Neural progenitor cell (in vitro differentiated cells): ENCODE data around the gene ACLY. TPM values are rescaled to one million over a fixed set of nuclear protein-coding genes. Genes with fewer than 3 reads are reported as not detected.

Experiments used
- DNase-seq: peaks from one replicate; pipeline ENCODE4 v3.0.0-alpha.2; 2016; ENCODE audit warnings: low spot score
- H2AFZ ChIP-seq: fragments of 200-600 bp; sonication (generic); replicated peaks from 2 replicates; pipeline ENCODE4 v1.6.1; 2016; ENCODE audit warnings: antibody characterized with exemption
- H3F3A ChIP-seq: fragments of 200-600 bp; sonication (generic); 2 replicates; pipeline ENCODE4 v1.6.1; 2016; ENCODE audit warnings: antibody characterized with exemption, low read depth
- H3K27ac ChIP-seq: fragments of 200-600 bp; sonication (generic); 2 replicates; pipeline ENCODE4 v1.5.1; 2016; ENCODE audit warnings: mild to moderate bottlenecking
- H3K27me3 ChIP-seq: fragments of 200-600 bp; sonication (generic); 2 replicates; pipeline ENCODE4 v1.6.1; 2016; ENCODE audit warnings: mild to moderate bottlenecking, moderate library complexity
- H3K36me3 ChIP-seq: fragments of 200-600 bp; sonication (generic); 2 replicates; pipeline ENCODE4 v1.5.1; 2016
- H3K4me1 ChIP-seq: fragments of 200-600 bp; sonication (generic); 2 replicates; pipeline ENCODE4 v1.6.1; 2016; ENCODE audit warnings: mixed run types
- H3K4me2 ChIP-seq: fragments of 200-600 bp; sonication (generic); 2 replicates; pipeline ENCODE4 v1.6.1; 2016
- H3K4me3 ChIP-seq: fragments of 200-600 bp; sonication (generic); 2 replicates; pipeline ENCODE4 v1.5.1; 2016
- H3K79me2 ChIP-seq: fragments of 200-600 bp; sonication (generic); 2 replicates; pipeline ENCODE4 v1.6.1; 2016; ENCODE audit warnings: low read depth
- H3K9ac ChIP-seq: fragments of 200-600 bp; sonication (generic); 2 replicates; pipeline ENCODE4 v1.6.1; 2016
- H3K9me3 ChIP-seq: fragments of 200-600 bp; sonication (generic); 2 replicates; pipeline ENCODE4 v1.5.1; 2016; ENCODE audit warnings: low read depth
- H4K20me1 ChIP-seq: fragments of 200-600 bp; sonication (generic); 2 replicates; pipeline ENCODE4 v1.6.1; 2016; ENCODE audit warnings: low read depth
- H3K27ac Mint-ChIP-seq: 3 replicates; pipeline ENCODE4 v1.8.0; 2021; ENCODE audit warnings: mixed read lengths
- H3K27me3 Mint-ChIP-seq: 2 replicates; pipeline ENCODE4 v1.8.0; 2022; ENCODE audit warnings: low read depth, mild to moderate bottlenecking, inconsistent platforms, moderate library complexity, mixed read lengths; ENCODE audit not compliant: insufficient read depth
- H3K36me3 Mint-ChIP-seq: 3 replicates; pipeline ENCODE4 v1.8.0; 2021; ENCODE audit warnings: mixed read lengths
- H3K4me1 Mint-ChIP-seq: 3 replicates; pipeline ENCODE4 v1.8.0; 2021; ENCODE audit warnings: mixed read lengths
- H3K4me3 Mint-ChIP-seq: 3 replicates; pipeline ENCODE4 v1.8.0; 2021; ENCODE audit warnings: mild to moderate bottlenecking, moderate library complexity, mixed read lengths
- H3K9me3 Mint-ChIP-seq: 3 replicates; pipeline ENCODE4 v1.8.0; 2020; ENCODE audit warnings: mixed read lengths
- CTCF ChIP-seq: fragments of 200-600 bp; sonication (generic); IDR thresholded peaks from 2 replicates; pipeline ENCODE4 v1.5.1; 2017; ENCODE audit warnings: antibody characterized with exemption, mild to moderate bottlenecking
- EZH2 ChIP-seq: fragments of 200-600 bp; sonication (generic); IDR thresholded peaks from 2 replicates; pipeline ENCODE4 v1.6.1; 2017; ENCODE audit warnings: antibody characterized with exemption, mild to moderate bottlenecking, moderate library complexity
- EZH2phosphoT487 ChIP-seq: fragments of 200-600 bp; sonication (generic); IDR thresholded peaks from 2 replicates; pipeline ENCODE4 v1.6.1; 2017; ENCODE audit warnings: antibody characterized with exemption
- total RNA-seq: library from RNA; depleted of rRNA; stranded (reverse); fragments of >200 nt; gene quantifications from 2 replicates; pipeline ENCODE4 v1.2.3, GENCODE V29; 2015; ENCODE audit warnings: low replicate concordance

The ACLY gene
- total RNA-seq, 1 donor from 2014 or later, result 221 TPM

GRCh38 chr17:41823141-41823524, 95.6 kb downstream of the ACLY start:
- Mint-ChIP-seq H3K9me3 (no peaks in the 10 kb centered on the region), H3K27ac (no peak overlapping the region), H3K36me3 (peaks cover 15% of the 10 kb centered on the region), H3K4me3 (no peak overlapping the region), H3K27me3 (peaks cover 5% of the 10 kb centered on the region), H3K4me1 (peaks cover 18% of the 10 kb centered on the region)
- Histone ChIP-seq H3F3A (peaks cover 17% of the 10 kb centered on the region), H3K9ac (no peak overlapping the region), H3K27ac (peak overlapping the region; percentile 37), H3K79me2 (no peaks in the 10 kb centered on the region), H4K20me1 (peaks cover 17% of the 10 kb centered on the region), H3K9me3 (no peaks in the 10 kb centered on the region), H3K36me3 (no peaks in the 10 kb centered on the region), H2AFZ (no peak overlapping the region), H3K4me2 (peak overlapping the region; percentile 13), H3K4me3 (no peak overlapping the region), H3K27me3 (no peaks in the 10 kb centered on the region), H3K4me1 (peaks cover 19% of the 10 kb centered on the region)
- no peak for TF ChIP-seq EZH2phosphoT487
- TF ChIP-seq EZH2, result no peak
- TF ChIP-seq CTCF, result no peak
- DNase-seq, result no peak

- H3K4me3 Mint-ChIP-seq, result no peak overlapping the region
- peak overlapping the region; percentile 58 for H3K27ac ChIP-seq
- H4K20me1 ChIP-seq, result peaks cover 17% of the 10 kb centered on the region
These were observed 96.3 kb downstream of the ACLY start for GRCh38 chr17:41822216-41823140.

DNA sequence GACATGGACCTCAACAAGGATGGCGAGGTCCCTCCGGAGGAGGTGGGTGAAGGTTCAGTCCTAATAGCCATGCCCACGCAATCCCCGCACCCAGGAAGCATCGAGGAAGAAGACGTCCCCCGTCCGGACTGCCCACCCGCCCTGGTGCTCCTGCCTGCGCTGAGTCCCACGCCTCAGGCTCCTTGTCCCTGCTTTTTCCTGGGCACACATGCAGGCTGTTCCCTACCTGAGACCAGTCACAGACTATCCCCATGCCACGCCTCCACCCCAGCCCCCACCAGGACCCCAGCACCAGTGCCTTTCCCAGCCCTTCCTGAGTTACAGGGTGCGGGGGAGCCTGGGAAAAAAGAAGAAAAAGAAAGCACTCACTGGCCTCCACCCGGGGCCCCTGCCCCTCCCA, 97.0 kb downstream of the ACLY start:
- Histone ChIP-seq H4K20me1 (peaks cover 17% of the 10 kb centered on the region), H3K27ac (peak overlapping the region; percentile 58), H3K4me2 (no peak overlapping the region), H3K4me1 (peaks cover 19% of the 10 kb centered on the region), H3K27me3 (no peaks in the 10 kb centered on the region), H3K4me3 (no peak overlapping the region), H3F3A (peaks cover 17% of the 10 kb centered on the region), H2AFZ (no peak overlapping the region), H3K9ac (no peak overlapping the region), H3K9me3 (no peaks in the 10 kb centered on the region), H3K36me3 (no peaks in the 10 kb centered on the region), H3K79me2 (peaks cover 6% of the 10 kb centered on the region)
- H3K36me3 Mint-ChIP-seq, result peaks cover 18% of the 10 kb centered on the region
- no peaks in the 10 kb centered on the region for H3K9me3 Mint-ChIP-seq
- H3K4me3 Mint-ChIP-seq, result no peak overlapping the region
- no peak overlapping the region for H3K27ac Mint-ChIP-seq
- DNase-seq, result no peak
- TF ChIP-seq EZH2phosphoT487, result no peak
- no peak for TF ChIP-seq EZH2
- TF ChIP-seq CTCF, result no peak
- H3K4me1 Mint-ChIP-seq, result peaks cover 18% of the 10 kb centered on the region
- peaks cover 5% of the 10 kb centered on the region for H3K27me3 Mint-ChIP-seq

More at GRCh38 chr17:41822216-41823140, 96.3 kb downstream of the ACLY start:
- Mint-ChIP-seq H3K36me3 (peaks cover 14% of the 10 kb centered on the region), H3K27me3 (peaks cover 5% of the 10 kb centered on the region), H3K4me1 (peaks cover 18% of the 10 kb centered on the region), H3K9me3 (no peaks in the 10 kb centered on the region), H3K27ac (peak overlapping the region; percentile 73)
- Histone ChIP-seq H3K4me1 (peaks cover 19% of the 10 kb centered on the region), H3K9ac (no peak overlapping the region), H3K27me3 (no peaks in the 10 kb centered on the region), H3K79me2 (no peaks in the 10 kb centered on the region), H3K36me3 (no peaks in the 10 kb centered on the region), H3K4me3 (no peak overlapping the region), H3K9me3 (no peaks in the 10 kb centered on the region), H2AFZ (no peak overlapping the region), H3K4me2 (no peak overlapping the region), H3F3A (peaks cover 17% of the 10 kb centered on the region)
- no peak for DNase-seq
- no peak for TF ChIP-seq EZH2phosphoT487

DNA sequence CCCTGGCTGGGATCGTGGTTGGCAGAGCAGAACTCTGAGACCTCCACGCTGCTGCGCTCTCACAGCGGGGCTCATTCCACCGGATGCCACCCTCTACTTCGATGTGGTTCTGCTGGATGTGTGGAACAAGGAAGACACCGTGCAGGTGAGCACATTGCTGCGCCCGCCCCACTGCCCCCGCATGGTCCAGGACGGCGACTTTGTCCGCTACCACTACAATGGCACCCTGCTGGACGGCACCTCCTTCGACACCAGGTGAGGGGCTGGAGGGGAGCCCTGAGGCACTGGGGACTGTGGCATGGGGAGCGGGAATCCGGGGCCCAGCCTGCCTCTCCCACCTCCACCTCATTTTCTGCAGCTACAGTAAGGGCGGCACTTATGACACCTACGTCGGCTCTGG, 100.7 kb downstream of the ACLY start:
- Histone ChIP-seq H3K27ac (no peak overlapping the region), H2AFZ (no peak overlapping the region), H3K9ac (no peak overlapping the region), H3K4me2 (no peak overlapping the region), H3K9me3 (no peaks in the 10 kb centered on the region), H3K27me3 (no peaks in the 10 kb centered on the region), H3K79me2 (peaks cover 43% of the 10 kb centered on the region), H3K4me1 (peaks cover 24% of the 10 kb centered on the region), H3F3A (peaks cover 11% of the 10 kb centered on the region), H3K4me3 (no peak overlapping the region), H4K20me1 (peaks cover 8% of the 10 kb centered on the region), H3K36me3 (no peaks in the 10 kb centered on the region)
- Mint-ChIP-seq H3K4me3 (no peak overlapping the region), H3K36me3 (peaks cover 13% of the 10 kb centered on the region), H3K4me1 (peaks cover 23% of the 10 kb centered on the region), H3K27ac (no peak overlapping the region), H3K9me3 (no peaks in the 10 kb centered on the region), H3K27me3 (peaks cover 7% of the 10 kb centered on the region)
- no peak for TF ChIP-seq CTCF
- TF ChIP-seq EZH2phosphoT487, result no peak
- no peak for TF ChIP-seq EZH2
- no peak for DNase-seq
